ENCODE data around the gene CHADL. TPM values are rescaled to one million over a fixed set of nuclear protein-coding genes. Genes with fewer than 3 reads are reported as not detected.
A peak's percentile ranks its signal among the peaks of the same experiment; 100 is the strongest.

The CHADL gene
- total RNA-seq, 1 donor from 2014 or later = 1.6 TPM

- DNase-seq (ENCODE audit: low spot score in 2 of 2) (no peak), FAIRE-seq (no peak)
These were observed 9.4 kb downstream of the CHADL start for GRCh38 chr22:41231369-41231768.

- no peak for FAIRE-seq
- DNase-seq (ENCODE audit: low spot score in 2 of 2) = no peak
These were observed 10.3 kb downstream of the CHADL start for GRCh38 chr22:41230401-41230785.

DNA sequence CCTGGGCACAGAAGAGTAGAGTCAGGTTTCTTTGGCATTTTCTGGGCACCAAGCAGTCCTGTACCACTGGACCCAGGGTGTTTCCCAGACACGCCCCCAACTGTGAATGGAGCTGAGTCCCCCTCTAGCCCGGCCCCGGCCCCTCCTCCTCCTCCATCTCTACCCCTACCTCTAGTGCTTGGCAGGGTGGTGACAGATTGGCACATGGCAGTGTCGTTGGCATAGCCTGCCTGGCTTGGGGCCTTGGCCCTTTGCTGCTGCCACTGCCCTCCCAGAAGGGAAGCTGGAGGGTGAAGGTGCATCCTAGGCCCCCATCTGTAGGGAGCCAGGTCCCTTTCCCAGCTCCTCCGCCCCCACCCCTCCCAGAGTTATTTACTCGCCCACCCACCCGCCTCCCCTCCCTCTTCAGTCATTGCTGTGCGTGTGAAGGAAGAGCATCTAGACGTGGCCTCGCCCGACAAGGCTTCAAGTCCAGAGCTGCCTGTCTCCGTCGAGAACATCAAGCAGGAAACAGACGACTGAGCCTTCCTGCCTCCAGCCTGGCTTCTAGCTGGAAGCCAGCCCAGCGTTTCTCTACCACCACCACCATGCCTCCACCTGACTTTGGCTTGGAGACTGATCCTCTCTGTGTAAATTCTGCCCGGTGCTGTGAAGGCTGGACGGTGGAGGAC, 10.9 kb downstream of the CHADL start:
- DNase-seq (ENCODE audit: low spot score in 2 of 2) = no peak
- FAIRE-seq = no peak

DNA sequence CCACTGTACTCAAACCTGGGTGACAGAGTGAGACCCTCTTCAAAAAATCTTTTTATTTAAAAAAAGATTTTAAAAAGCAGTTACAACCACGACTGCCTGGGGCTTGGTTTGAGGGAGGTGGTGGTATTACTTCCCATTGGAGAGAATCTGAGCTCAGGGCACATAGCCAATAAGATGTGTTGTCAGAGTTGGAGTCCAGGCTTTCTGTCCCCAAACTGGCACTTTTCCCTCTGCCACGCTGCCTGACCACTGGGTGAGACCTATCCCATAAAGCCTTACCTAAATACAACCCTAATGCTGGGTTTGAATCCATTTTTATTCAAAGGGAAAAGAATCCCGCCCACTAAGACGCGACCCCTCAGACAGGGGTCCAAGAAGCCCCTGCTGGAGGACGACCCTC, 11.5 kb downstream of the CHADL start:
- FAIRE-seq (no peak), DNase-seq (ENCODE audit: low spot score in 2 of 2) (no peak)

GRCh38 chr22:41226723-41227655, 13.7 kb downstream of the CHADL start:
- no peak for FAIRE-seq
- no peak for DNase-seq (ENCODE audit: low spot score in 2 of 2)

- FAIRE-seq = no peak
- DNase-seq (ENCODE audit: low spot score in 2 of 2) = no peak
These were observed 17.2 kb downstream of the CHADL start for GRCh38 chr22:41223535-41223934.

GRCh38 chr22:41222846-41223507, 17.8 kb downstream of the CHADL start:
- no peak for FAIRE-seq

GRCh38 chr22:41217553-41218157, 23.1 kb downstream of the CHADL start:
- FAIRE-seq = no peak

More at GRCh38 chr22:41222846-41223507, 17.8 kb downstream of the CHADL start:
- DNase-seq (ENCODE audit: low spot score in 2 of 2) = no peak

GRCh38 chr22:41216984-41217383, 23.7 kb downstream of the CHADL start:
- no peak for FAIRE-seq

More at GRCh38 chr22:41217553-41218157, 23.1 kb downstream of the CHADL start:
- peak in 1 of 2 donors; percentile 74 for DNase-seq (ENCODE audit: low spot score in 2 of 2)

GRCh38 chr22:41215926-41216325, 24.8 kb downstream of the CHADL start:
- FAIRE-seq = no peak
- DNase-seq (ENCODE audit: low spot score in 2 of 2) = no peak

More at GRCh38 chr22:41216984-41217383, 23.7 kb downstream of the CHADL start:
- no peak for DNase-seq (ENCODE audit: low spot score in 2 of 2)

GRCh38 chr22:41215409-41215808, 25.3 kb downstream of the CHADL start:
- no peak for FAIRE-seq
- DNase-seq (ENCODE audit: low spot score in 2 of 2) = no peak

- FAIRE-seq (no peak), DNase-seq (ENCODE audit: low spot score in 2 of 2) (no peak)
These were observed 34.0 kb downstream of the CHADL start for GRCh38 chr22:41206719-41207118.

DNA sequence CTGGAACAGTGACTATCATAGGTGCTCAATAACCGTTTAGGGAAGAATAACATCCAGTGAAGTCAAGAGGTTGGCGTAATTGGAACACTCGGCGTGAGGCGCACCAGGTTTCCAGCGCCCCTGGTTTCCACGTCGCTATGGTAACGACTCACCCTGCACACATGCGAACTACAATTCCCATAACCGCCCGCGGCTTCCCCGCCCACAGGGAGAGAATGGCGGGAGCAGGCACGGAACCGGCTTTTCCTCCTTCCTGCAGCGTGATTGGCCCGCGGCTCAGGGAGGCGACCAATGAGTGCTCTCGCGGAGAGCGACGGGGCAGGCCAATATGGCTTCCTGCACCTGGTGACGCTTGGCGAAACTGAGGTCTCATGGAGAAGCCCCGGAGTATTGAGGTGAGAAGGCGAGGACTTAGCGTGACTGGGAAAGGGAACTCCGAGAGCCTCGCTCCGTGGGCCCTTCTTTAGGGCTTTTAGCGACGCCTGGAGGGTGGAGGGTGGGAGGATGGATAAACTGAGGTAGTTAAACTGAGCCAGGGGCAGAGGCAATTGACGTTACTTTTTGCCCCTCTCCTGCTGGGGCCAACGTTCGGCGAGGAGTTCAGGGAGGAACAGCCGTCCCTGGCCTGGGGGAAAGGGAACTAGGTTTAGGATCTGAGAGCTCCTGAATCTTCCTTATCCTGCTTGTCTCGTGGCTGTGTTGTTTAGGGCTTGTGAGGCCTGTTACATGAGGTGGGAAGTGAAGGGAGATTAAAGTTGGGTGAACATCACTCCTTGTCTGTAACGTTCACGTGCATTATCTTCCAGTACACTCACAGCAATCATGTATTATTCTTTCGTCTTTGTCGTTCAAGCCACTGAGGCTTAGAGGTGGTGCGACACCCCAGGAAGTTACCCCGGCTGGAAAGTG, 35.5 kb downstream of the CHADL start, which contains the start of gene L3MBTL2:
Gene L3MBTL2 (plus strand): TSS at position 321 of the 909 bp plus-strand sequence. CDS start 51 bp downstream, at position 372.
- FAIRE-seq (peak; percentile 90), DNase-seq (ENCODE audit: low spot score in 2 of 2) (peak; percentile 88 to 99)

- FAIRE-seq (no peak), DNase-seq (ENCODE audit: low spot score in 2 of 2) (no peak)
These were observed 36.7 kb downstream of the CHADL start for GRCh38 chr22:41204066-41204465.

DNA sequence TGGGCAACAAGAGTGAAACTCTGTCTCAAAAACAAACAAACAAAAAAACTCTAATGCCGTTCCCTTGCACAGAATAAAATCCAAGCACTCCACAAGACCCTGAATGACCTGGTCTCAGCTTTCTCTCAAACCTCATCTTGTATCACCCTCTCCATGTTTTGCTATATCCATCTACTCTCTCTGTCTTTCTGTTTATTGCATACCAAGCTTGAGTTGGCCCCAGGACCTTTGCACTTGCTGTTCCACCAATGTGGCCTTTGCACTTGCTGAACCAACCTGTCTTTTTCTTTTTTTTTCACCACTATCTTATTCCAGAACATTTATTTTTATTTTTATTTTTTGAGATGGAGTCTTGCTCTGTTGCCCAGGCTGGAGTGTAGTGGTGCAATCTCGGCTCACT, 37.6 kb downstream of the CHADL start:
- DNase-seq (ENCODE audit: low spot score in 2 of 2) (no peak), FAIRE-seq (no peak)

DNA sequence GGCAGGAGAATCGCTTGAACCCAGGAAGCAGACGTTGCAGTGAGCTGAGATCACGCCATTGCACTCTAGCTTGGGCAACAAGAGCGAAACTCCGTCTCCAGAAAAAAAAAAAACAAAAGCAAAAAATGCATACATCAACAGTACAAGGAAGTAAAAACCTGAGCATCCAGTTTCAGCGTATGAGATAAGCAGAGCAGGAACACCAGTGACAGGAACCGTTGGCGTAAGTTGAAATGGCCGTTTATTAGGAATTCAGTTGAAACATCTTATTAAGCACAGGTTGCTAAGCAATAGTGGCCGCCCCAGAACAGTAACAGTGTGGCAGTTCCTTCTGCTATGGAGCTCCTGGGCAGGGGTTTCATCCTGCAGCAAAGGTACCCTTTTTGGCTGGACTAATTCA, 39.6 kb downstream of the CHADL start:
- DNase-seq (ENCODE audit: low spot score in 2 of 2) = no peak
- FAIRE-seq = no peak

GRCh38 chr22:41198027-41198580, 42.6 kb downstream of the CHADL start:
- no peak for DNase-seq (ENCODE audit: low spot score in 2 of 2)
- FAIRE-seq = no peak

GRCh38 chr22:41197038-41197972, 43.4 kb downstream of the CHADL start:
- FAIRE-seq (no peak), DNase-seq (ENCODE audit: low spot score in 2 of 2) (peak; percentile 97 to 98)
